T-cell (primary cell): Measurements from ENCODE around the gene NELFE. TPM values are rescaled to one million over a fixed set of nuclear protein-coding genes. Genes with fewer than 3 reads are reported as not detected.
A peak's percentile ranks its signal among the peaks of the same experiment; 100 is the strongest.

Experiments used
- ATAC-seq, 4 experiments: fragments of 200-7000 bp in 3 of 4; fragments of 150-1000 bp in 1 of 4; cut with Tn5 transposase; replicated peaks in 1 of 4; 1 replicate in 3 of 4; 2 replicates in 1 of 4; pipeline ENCODE4 v1.10.0; 2021; ENCODE audit warnings: moderate library complexity in 3 of 4, mild to moderate bottlenecking in 2 of 4, moderate number of reproducible peaks in 1 of 4
- CTCF ChIA-PET, 2 donors: fragments of 300-600 bp; sonication (Branson Sonifier 250); formaldehyde crosslinking; loops; one replicate each; lab custom pipeline; 2022; ENCODE audit warnings: antibody characterized with exemption in 2 of 2; lab: Charles Lee
- POLR2A ChIA-PET, 2 donors: fragments of 300-600 bp; sonication (Branson Sonifier 250); formaldehyde crosslinking; loops; one replicate each; lab custom pipeline; 2022; ENCODE audit warnings: antibody characterized with exemption in 2 of 2; lab: Charles Lee
- DNase-seq, 35 experiments: peaks; one replicate each; pipeline versions ENCODE4 v3.0.0 to v3.0.0-alpha.2; 2013 to 2023
- H3K27ac ChIP-seq: one replicate; pipeline ENCODE4 v1.5.1; 2013; ENCODE audit warnings: low read length
- H3K27me3 ChIP-seq, 2 experiments: replicated peaks in 1 of 2; 1 replicate in 1 of 2; 2 replicates in 1 of 2; pipeline versions ENCODE4 v1.6.1 to v1.7.0; 2013; ENCODE audit warnings: low read length in 1 of 2, mixed read lengths in 1 of 2; ENCODE audit not compliant: control insufficient read depth in 2 of 2, insufficient read depth in 2 of 2; ENCODE audit errors: extremely low read depth in 1 of 2
- H3K36me3 ChIP-seq, 2 donors: 1 replicate in 1 of 2; 2 replicates in 1 of 2; pipeline versions ENCODE4 v1.6.1 to v1.7.0; 2013; ENCODE audit warnings: low read length in 1 of 2; ENCODE audit not compliant: control insufficient read depth in 2 of 2, insufficient read depth in 1 of 2; ENCODE audit errors: extremely low read depth in 1 of 2
- H3K4me1 ChIP-seq, 2 experiments: 1 replicate in 1 of 2; 2 replicates in 1 of 2; pipeline versions ENCODE4 v1.6.1 to v1.7.0; 2013; ENCODE audit warnings: low read length in 2 of 2, mixed read lengths in 1 of 2; ENCODE audit not compliant: insufficient read depth in 2 of 2, control insufficient read depth in 1 of 2; ENCODE audit errors: extremely low read depth in 1 of 2
- H3K4me3 ChIP-seq, 2 donors: 1 replicate in 1 of 2; 2 replicates in 1 of 2; pipeline versions ENCODE4 v1.5.1 to v1.7.0; 2013; ENCODE audit warnings: mild to moderate bottlenecking in 2 of 2, low read length in 1 of 2, moderate library complexity in 1 of 2; ENCODE audit not compliant: control insufficient read depth in 1 of 2; ENCODE audit errors: extremely low read depth in 1 of 2
- H3K9me3 ChIP-seq: 2 replicates; pipeline ENCODE4 v1.7.0; 2013
- H3K27ac Mint-ChIP-seq, 2 donors: one replicate each; pipeline ENCODE4 v1.8.0; 2020 to 2021; ENCODE audit warnings: mild to moderate bottlenecking in 2 of 2, mixed read lengths in 2 of 2
- H3K27me3 Mint-ChIP-seq, 2 donors: one replicate each; pipeline ENCODE4 v1.8.0; 2021 to 2022; ENCODE audit warnings: mixed read lengths in 2 of 2
- H3K36me3 Mint-ChIP-seq: one replicate; pipeline ENCODE4 v1.8.0; 2021; ENCODE audit warnings: mixed read lengths
- H3K4me1 Mint-ChIP-seq, 3 donors: one replicate each; pipeline ENCODE4 v1.8.0; 2020 to 2022; ENCODE audit warnings: mixed read lengths in 3 of 3, mild to moderate bottlenecking in 1 of 3
- H3K4me3 Mint-ChIP-seq, 3 donors: one replicate each; pipeline ENCODE4 v1.8.0; 2020 to 2022; ENCODE audit warnings: mild to moderate bottlenecking in 3 of 3, mixed read lengths in 3 of 3, moderate library complexity in 3 of 3
- H3K9me3 Mint-ChIP-seq, 3 donors: one replicate each; pipeline ENCODE4 v1.8.0; 2020 to 2022; ENCODE audit warnings: mixed read lengths in 3 of 3
- WGBS: methylation state at CpG from one replicate; pipeline ENCODE4 v1.1.5; 2013; ENCODE audit warnings: missing lambda C conversion rate; ENCODE audit not compliant: insufficient coverage; 5-methylcytosine and 5-hydroxymethylcytosine counted together
- total RNA-seq, 35 experiments: library from RNA in 6 of 35; stranded (reverse) in 6 of 35; fragments of 120-200 nt in 1 of 35; gene quantifications; one replicate each; pipeline versions ENCODE4 v1.2.1 to v1.2.4 and lab custom pipeline; 2013 to 2026

The NELFE gene
- total RNA-seq, 5 donors from 2014 or later (not counting 1 experiment from before 2014, with no cell fraction given), result 47.5 to 51.0 (median 49.4) TPM

DNA sequence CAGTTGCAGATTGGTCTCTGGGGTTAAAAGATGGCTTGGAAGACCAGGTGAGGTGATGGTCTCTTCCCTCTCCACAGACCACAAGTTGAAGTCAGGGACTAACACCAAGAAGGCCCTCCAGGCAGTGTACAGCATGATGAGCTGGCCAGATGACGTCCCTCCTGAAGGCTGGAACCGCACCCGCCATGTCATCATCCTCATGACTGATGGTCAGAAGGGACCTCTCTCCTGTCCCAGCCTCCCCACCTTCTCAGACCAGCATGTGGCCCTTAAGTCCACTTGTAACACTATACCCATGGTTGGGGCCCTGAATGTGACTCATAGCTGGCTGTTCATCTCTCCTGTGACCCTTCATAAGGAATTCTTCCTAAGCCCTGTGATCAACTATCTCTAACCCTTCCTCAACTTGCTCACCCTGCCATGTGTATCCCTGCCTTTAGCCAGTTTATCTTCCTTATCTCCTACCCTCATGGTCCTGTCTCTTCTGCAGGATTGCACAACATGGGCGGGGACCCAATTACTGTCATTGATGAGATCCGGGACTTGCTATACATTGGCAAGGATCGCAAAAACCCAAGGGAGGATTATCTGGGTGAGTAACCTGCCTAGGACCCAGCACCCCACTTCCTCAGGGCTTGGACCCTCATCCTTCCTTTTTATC, 9.9 kb downstream of the NELFE start:
- Mint-ChIP-seq H3K27ac (peak overlapping the region in 1 of 2 donors; percentile 20), H3K4me1 (peaks cover 0 to 5% (median 0%) of the 10 kb centered on the region in 3 donors), H3K27me3 (peaks cover 0 to 14% of the 10 kb centered on the region in 2 donors), H3K9me3 (no peaks in the 10 kb centered on the region), H3K36me3 (peaks cover 13% of the 10 kb centered on the region), H3K4me3 (no peak overlapping the region)
- ATAC-seq (no peak), DNase-seq (no peak)
- no CpG with 5 or more reads among the region's 6 CpGs for WGBS
- CTCF ChIA-PET, result interaction anchor here (0.6 to 0.8 kb wide), 2 partner anchors 10 to 285 kb away, joined by 3 to 5 read pairs; partner anchors contain the start of genes NELFE (in 1 of the 2) and SKIC2 (in 1 of the 2)
- H3K27me3 ChIP-seq, result peaks cover 0 to 25% of the 10 kb centered on the region in 2 experiments
- peaks cover 9 to 26% of the 10 kb centered on the region in 2 donors for H3K36me3 ChIP-seq
- H3K4me3 ChIP-seq, result no peak overlapping the region
- no peak overlapping the region for H3K27ac ChIP-seq
- no peaks in the 10 kb centered on the region for H3K9me3 ChIP-seq
- no peaks in the 10 kb centered on the region for H3K4me1 ChIP-seq
- POLR2A ChIA-PET, result interaction anchor here in 1 of 2 donors (0.5 kb wide), 1 partner anchor 93 kb away, joined by 4 read pairs; no protein-coding TSS in a partner anchor

DNA sequence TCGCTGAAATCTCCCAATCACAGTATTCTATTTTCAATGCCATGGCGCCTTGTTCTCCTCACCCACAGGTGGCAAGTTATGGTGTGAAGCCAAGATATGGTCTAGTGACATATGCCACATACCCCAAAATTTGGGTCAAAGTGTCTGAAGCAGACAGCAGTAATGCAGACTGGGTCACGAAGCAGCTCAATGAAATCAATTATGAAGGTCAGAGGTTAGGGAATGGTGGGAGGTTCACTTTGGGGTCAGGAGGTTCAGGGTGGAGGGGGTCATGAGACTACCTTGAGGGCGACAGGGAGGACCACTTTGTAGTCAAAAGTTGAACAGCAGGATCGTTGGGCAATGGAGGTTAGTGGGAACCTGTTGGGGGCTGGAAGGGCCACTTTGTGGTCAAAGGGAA, 10.5 kb downstream of the NELFE start:
- 74% methylated on average over 5 of the region's 5 CpGs for WGBS
- Histone ChIP-seq H3K4me3 (no peak overlapping the region), H3K36me3 (peaks cover 9 to 20% of the 10 kb centered on the region in 2 donors), H3K9me3 (no peaks in the 10 kb centered on the region), H3K4me1 (no peaks in the 10 kb centered on the region), H3K27ac (no peak overlapping the region), H3K27me3 (peaks cover 0 to 31% of the 10 kb centered on the region in 2 experiments)
- H3K27ac Mint-ChIP-seq, result no peak overlapping the region
- no peak for DNase-seq
- H3K36me3 Mint-ChIP-seq, result peaks cover 8% of the 10 kb centered on the region
- peaks cover 0 to 18% of the 10 kb centered on the region in 2 donors for H3K27me3 Mint-ChIP-seq
- POLR2A ChIA-PET, result interaction anchor here in 1 of 2 donors (0.7 kb wide), 1 partner anchor 113 kb away, joined by 3 read pairs; no protein-coding TSS in a partner anchor
- H3K9me3 Mint-ChIP-seq, result no peaks in the 10 kb centered on the region
- H3K4me3 Mint-ChIP-seq, result no peak overlapping the region
- H3K4me1 Mint-ChIP-seq, result peaks cover 0 to 5% (median 0%) of the 10 kb centered on the region in 3 donors
- no peak for ATAC-seq
- CTCF ChIA-PET, result interaction anchor here in 1 of 2 donors (0.6 kb wide), 1 partner anchor 285 kb away, joined by 5 read pairs; no protein-coding TSS in a partner anchor

DNA sequence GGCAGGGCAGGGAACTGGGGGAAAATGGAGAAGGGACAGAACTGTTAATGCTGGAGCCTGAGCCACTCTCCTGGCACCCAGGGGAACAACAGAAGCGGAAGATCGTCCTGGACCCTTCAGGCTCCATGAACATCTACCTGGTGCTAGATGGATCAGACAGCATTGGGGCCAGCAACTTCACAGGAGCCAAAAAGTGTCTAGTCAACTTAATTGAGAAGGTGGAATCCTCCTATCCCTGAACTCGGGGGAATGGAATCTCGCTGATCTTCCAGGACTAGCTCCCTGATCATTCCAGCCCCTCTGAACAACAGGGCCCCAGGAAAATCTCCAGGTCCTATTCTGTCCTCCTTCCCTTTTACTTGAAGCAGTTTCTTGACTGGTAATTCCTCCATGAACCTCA, 10.9 kb downstream of the NELFE start:
- ATAC-seq (no peak), DNase-seq (no peak)
- no peak overlapping the region for H3K4me3 ChIP-seq
- Mint-ChIP-seq H3K4me1 (peaks cover 0 to 5% (median 0%) of the 10 kb centered on the region in 3 donors), H3K4me3 (no peak overlapping the region), H3K27ac (no peak overlapping the region), H3K36me3 (peaks cover 3% of the 10 kb centered on the region), H3K27me3 (peaks cover 0 to 18% of the 10 kb centered on the region in 2 donors), H3K9me3 (no peaks in the 10 kb centered on the region)
- peaks cover 8 to 16% of the 10 kb centered on the region in 2 donors for H3K36me3 ChIP-seq
- WGBS, result 83% methylated on average over 3 of the region's 4 CpGs
- ChIA-PET POLR2A (interaction anchor here in 1 of 2 donors (0.7 kb wide), 1 partner anchor 112 kb away, joined by 3 read pairs; no protein-coding TSS in a partner anchor), CTCF (no interaction called here)
- no peaks in the 10 kb centered on the region for H3K9me3 ChIP-seq
- no peak overlapping the region for H3K27ac ChIP-seq
- H3K4me1 ChIP-seq, result no peaks in the 10 kb centered on the region
- peaks cover 0 to 35% of the 10 kb centered on the region in 2 experiments for H3K27me3 ChIP-seq

DNA sequence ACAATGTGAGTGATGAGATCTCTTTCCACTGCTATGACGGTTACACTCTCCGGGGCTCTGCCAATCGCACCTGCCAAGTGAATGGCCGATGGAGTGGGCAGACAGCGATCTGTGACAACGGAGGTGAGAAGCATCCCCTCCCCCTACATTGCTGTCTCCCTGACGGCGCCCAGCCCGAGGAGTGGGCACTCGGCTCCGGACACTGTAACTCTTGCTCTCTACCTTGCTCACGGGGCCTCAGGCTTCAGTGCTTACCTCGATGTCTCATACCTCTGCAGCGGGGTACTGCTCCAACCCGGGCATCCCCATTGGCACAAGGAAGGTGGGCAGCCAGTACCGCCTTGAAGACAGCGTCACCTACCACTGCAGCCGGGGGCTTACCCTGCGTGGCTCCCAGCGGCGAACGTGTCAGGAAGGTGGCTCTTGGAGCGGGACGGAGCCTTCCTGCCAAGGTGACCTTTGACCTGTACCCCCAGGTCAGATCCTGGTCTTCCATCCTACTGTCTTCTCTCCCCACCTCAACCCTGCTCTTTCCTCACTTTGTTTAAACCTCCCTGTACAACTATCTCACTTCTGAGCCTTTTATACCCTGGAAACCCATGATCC, 11.6 kb downstream of the NELFE start:
- ATAC-seq, result no peak

DNA sequence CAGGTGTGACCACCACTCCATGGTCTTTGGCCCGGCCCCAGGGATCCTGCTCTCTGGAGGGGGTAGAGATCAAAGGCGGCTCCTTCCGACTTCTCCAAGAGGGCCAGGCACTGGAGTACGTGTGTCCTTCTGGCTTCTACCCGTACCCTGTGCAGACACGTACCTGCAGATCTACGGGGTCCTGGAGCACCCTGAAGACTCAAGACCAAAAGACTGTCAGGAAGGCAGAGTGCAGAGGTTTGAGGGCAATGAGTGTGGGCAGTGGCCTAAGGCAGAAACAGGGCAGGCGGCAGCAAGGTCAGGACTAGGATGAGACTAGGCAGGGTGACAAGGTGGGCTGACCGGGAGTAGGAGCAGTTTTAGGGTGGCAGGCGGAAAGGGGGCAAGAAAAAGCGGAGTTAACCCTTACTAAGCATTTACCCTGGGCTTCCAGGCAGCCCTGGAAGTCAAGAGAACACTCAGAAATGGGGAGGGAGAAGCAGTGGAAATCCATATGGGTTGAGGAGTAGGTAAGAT, 12.3 kb downstream of the NELFE start:
- CTCF ChIA-PET, result no interaction called here
- H3K27ac Mint-ChIP-seq, result peak overlapping the region in 1 of 2 donors; percentile 9
- H3K27me3 ChIP-seq, result peaks cover 0 to 44% of the 10 kb centered on the region in 2 experiments
- H3K9me3 Mint-ChIP-seq, result no peaks in the 10 kb centered on the region
- no peak overlapping the region for H3K27ac ChIP-seq
- H3K36me3 Mint-ChIP-seq, result no peaks in the 10 kb centered on the region
- POLR2A ChIA-PET, result no interaction called here
- H3K9me3 ChIP-seq, result no peaks in the 10 kb centered on the region
- H3K4me3 ChIP-seq, result no peak overlapping the region
- peaks cover 4% of the 10 kb centered on the region in 2 donors for H3K36me3 ChIP-seq
- H3K27me3 Mint-ChIP-seq, result peaks cover 8 to 27% of the 10 kb centered on the region in 2 donors
- H3K4me3 Mint-ChIP-seq, result no peak overlapping the region
- DNase-seq, result no peak
- no peaks in the 10 kb centered on the region for H3K4me1 ChIP-seq
- WGBS, result 73% methylated on average over 10 of the region's 11 CpGs
- H3K4me1 Mint-ChIP-seq, result peaks cover 0 to 10% (median 0%) of the 10 kb centered on the region in 3 donors
- no peak for ATAC-seq

More for the DNA sequence above, 11.6 kb downstream of the NELFE start:
- Histone ChIP-seq H3K4me1 (no peaks in the 10 kb centered on the region), H3K27me3 (peaks cover 0 to 42% of the 10 kb centered on the region in 2 experiments), H3K36me3 (peaks cover 6 to 11% of the 10 kb centered on the region in 2 donors), H3K4me3 (no peak overlapping the region), H3K9me3 (no peaks in the 10 kb centered on the region), H3K27ac (no peak overlapping the region)
- Mint-ChIP-seq H3K27me3 (peaks cover 6 to 25% of the 10 kb centered on the region in 2 donors), H3K36me3 (no peaks in the 10 kb centered on the region), H3K4me3 (no peak overlapping the region), H3K4me1 (peaks cover 0 to 10% (median 0%) of the 10 kb centered on the region in 3 donors), H3K9me3 (no peaks in the 10 kb centered on the region), H3K27ac (no peak overlapping the region)
- CTCF ChIA-PET, result no interaction called here
- no peak for DNase-seq
- POLR2A ChIA-PET, result no interaction called here
- 87% methylated on average over 20 of the region's 24 CpGs for WGBS
